ENCODE data around the gene IRAK2.

IRAK2 gene

GRCh38 chr3:10188804-10189556 lies 24.3 kb downstream of the IRAK2 start:
- DNase-seq (ENCODE audit: low spot score) (no peak), FAIRE-seq (no peak)

GRCh38 chr3:10189557-10190354 lies 25.0 kb downstream of the IRAK2 start:
- FAIRE-seq (no peak), DNase-seq (ENCODE audit: low spot score) (no peak)

GRCh38 chr3:10192953-10193691 lies 28.4 kb downstream of the IRAK2 start:
- DNase-seq (ENCODE audit: low spot score) = peak; percentile 99

GRCh38 chr3:10193692-10194327 lies 29.1 kb downstream of the IRAK2 start:
- FAIRE-seq = no peak
- no peak for DNase-seq (ENCODE audit: low spot score)

More at GRCh38 chr3:10192953-10193691, 28.4 kb downstream of the IRAK2 start:
- FAIRE-seq = peak; percentile 86

- DNase-seq (ENCODE audit: low spot score) (no peak), FAIRE-seq (no peak)
Measured at GRCh38 chr3:10194328-10195071, 29.8 kb downstream of the IRAK2 start.

GRCh38 chr3:10195366-10196089 lies 30.8 kb downstream of the IRAK2 start:
- FAIRE-seq (no peak), DNase-seq (ENCODE audit: low spot score) (peak; percentile 52)

- peak; percentile 38 for DNase-seq (ENCODE audit: low spot score)
Measured at GRCh38 chr3:10196389-10197052, 31.8 kb downstream of the IRAK2 start.

GRCh38 chr3:10198226-10198625 lies 33.5 kb downstream of the IRAK2 start:
- FAIRE-seq (no peak), DNase-seq (ENCODE audit: low spot score) (no peak)

More at GRCh38 chr3:10196389-10197052, 31.8 kb downstream of the IRAK2 start:
- no peak for FAIRE-seq

GRCh38 chr3:10198761-10199649 lies 34.3 kb downstream of the IRAK2 start:
- peak; percentile 43 for FAIRE-seq
- peak; percentile 82 for DNase-seq (ENCODE audit: low spot score)

GRCh38 chr3:10204921-10205320 lies 40.2 kb downstream of the IRAK2 start:
- FAIRE-seq (no peak), DNase-seq (ENCODE audit: low spot score) (no peak)

- DNase-seq (ENCODE audit: low spot score) = peak; percentile 95
- peak; percentile 91 for FAIRE-seq
Measured at GRCh38 chr3:10205451-10206165, 40.9 kb downstream of the IRAK2 start.

- DNase-seq (ENCODE audit: low spot score) (no peak), FAIRE-seq (no peak)
Measured at GRCh38 chr3:10206166-10206511, 41.4 kb downstream of the IRAK2 start.

GRCh38 chr3:10213156-10213792 lies 48.6 kb downstream of the IRAK2 start:
- FAIRE-seq = no peak

GRCh38 chr3:10215578-10216368 lies 51.1 kb downstream of the IRAK2 start:
- FAIRE-seq (no peak), DNase-seq (ENCODE audit: low spot score) (no peak)

More at GRCh38 chr3:10213156-10213792, 48.6 kb downstream of the IRAK2 start:
- DNase-seq (ENCODE audit: low spot score) = no peak

- no peak for DNase-seq (ENCODE audit: low spot score)
- no peak for FAIRE-seq
Measured at GRCh38 chr3:10217359-10217758, 52.6 kb downstream of the IRAK2 start.

GRCh38 chr3:10219737-10220136 lies 55.0 kb downstream of the IRAK2 start:
- DNase-seq (ENCODE audit: low spot score) (no peak), FAIRE-seq (no peak)
